Measurements from ENCODE around the gene HECTD2. TPM values are rescaled to one million over a fixed set of nuclear protein-coding genes. Genes with fewer than 3 reads are reported as not detected.

HECTD2 gene
- total and polyA plus RNA-seq, 9 of the 15 experiments (the other 6 are each of a cell fraction or from before 2014, with no cell fraction given) = 1.3 to 5.9 (median 3.9) TPM

GRCh38 chr10:91409069-91409868 is 875 bp upstream of the HECTD2 start (continued):
- TF ChIP-seq ZBTB11 (CRISPR knock-in tag; IDR thresholded peaks at IDR 0.05) = no peak
- peak; percentile 88 for TF ChIP-seq ZNF740 (CRISPR knock-in tag; IDR thresholded peaks at IDR 0.05)
- no peak for TF ChIP-seq ZNF740 (tag; IDR thresholded peaks at IDR 0.05)
- no peak for TF ChIP-seq BRF2 (IDR thresholded peaks at IDR 0.05; ENCODE audit: borderline replicate concordance, insufficient read depth, insufficient read length)
- no peak for TF ChIP-seq ZNF23 (CRISPR knock-in tag; IDR thresholded peaks at IDR 0.05)
- TF ChIP-seq BCL6 (CRISPR knock-in tag; IDR thresholded peaks at IDR 0.05) = no peak
- TF ChIP-seq RNF2 (IDR thresholded peaks at IDR 0.05) = no peak
- TF ChIP-seq CSDE1 (IDR thresholded peaks at IDR 0.05) = no peak
- TF ChIP-seq ETS2 (tag; IDR thresholded peaks at IDR 0.05; ENCODE audit: borderline replicate concordance, poor library complexity, severe bottlenecking) = no peak
- no peak for TF ChIP-seq NFXL1 (CRISPR knock-in tag; IDR thresholded peaks at IDR 0.05)
- TF ChIP-seq MAFG (tag; conservative IDR thresholded peaks at IDR 0.05) = no peak
- no peak for TF ChIP-seq ATF1 (CRISPR knock-in tag; IDR thresholded peaks at IDR 0.05)
- TF ChIP-seq ATF1 (tag; IDR thresholded peaks at IDR 0.05) = no peak; the same call in 1 of the 2 replicates
- peak; percentile 65; the same call in 1 of the 2 replicates for TF ChIP-seq HMGXB4 (CRISPR knock-in tag; IDR thresholded peaks at IDR 0.05)
- TF ChIP-seq HNRNPUL1 (IDR thresholded peaks at IDR 0.05; ENCODE audit: low read length) = no peak
- no peak for TF ChIP-seq ELF1 (tag; IDR thresholded peaks at IDR 0.05)
- TF ChIP-seq ZNF277 (CRISPR knock-in tag; IDR thresholded peaks at IDR 0.05; ENCODE audit: borderline replicate concordance) = no peak
- no peak for TF ChIP-seq ZNF445 (CRISPR knock-in tag; IDR thresholded peaks at IDR 0.05; ENCODE audit: low read depth)

All from K562 (cell line).